ENCODE data around the gene DNAH11. TPM values are rescaled to one million over a fixed set of nuclear protein-coding genes. Genes with fewer than 3 reads are reported as not detected.

The DNAH11 gene
- total and polyA plus RNA-seq, 4 donors = 0.05 to 0.50 (median 0.11) TPM

GRCh38 chr7:21675255-21675654 is 132.4 kb downstream of the DNAH11 start:
- Histone ChIP-seq H3K4me1 (ENCODE audit: control insufficient read depth in 4 of 4, insufficient read depth in 4 of 4, low read length in 3 of 4) (no peaks in the 10 kb centered on the region), H3K27ac (ENCODE audit: low read depth in 1 of 2, low read length in 2 of 2) (no peak overlapping the region), H3K9ac (ENCODE audit: low read depth in 1 of 2, low read length in 2 of 2) (no peak overlapping the region), H3K27me3 (ENCODE audit: control insufficient read depth in 4 of 4, insufficient read depth in 4 of 4, low read length in 3 of 4) (no peaks in the 10 kb centered on the region), H3K36me3 (ENCODE audit: control insufficient read depth in 4 of 4, insufficient read depth in 3 of 4, low read depth in 1 of 4, low read length in 3 of 4) (no peaks in the 10 kb centered on the region), H3K4me3 (ENCODE audit: low read depth in 1 of 3, low read length in 3 of 3) (no peak overlapping the region), H3K9me3 (ENCODE audit: control insufficient read depth in 4 of 4, low read length in 3 of 4) (peaks cover 0 to 5% (median 1%) of the 10 kb centered on the region in 4 donors)
- TF ChIP-seq RAD21 (IDR thresholded peaks at IDR 0.05) (no peak), SP1 (IDR thresholded peaks at IDR 0.05) (no peak), YY1 (IDR thresholded peaks at IDR 0.05) (no peak), RXRA (IDR thresholded peaks at IDR 0.05) (no peak), FOXA2 (IDR thresholded peaks at IDR 0.05) (no peak), TAF1 (conservative IDR thresholded peaks at IDR 0.05) (no peak), MAX (IDR thresholded peaks at IDR 0.05) (no peak), ATF3 (IDR thresholded peaks at IDR 0.05) (no peak), GABPA (IDR thresholded peaks at IDR 0.05 in 1 of 2, conservative IDR thresholded peaks at IDR 0.05 in 1 of 2) (no peak), HNF4G (IDR thresholded peaks at IDR 0.05) (no peak), NR2F2 (IDR thresholded peaks at IDR 0.05) (no peak), ZBTB33 (IDR thresholded peaks at IDR 0.05) (no peak), CTCF (IDR thresholded peaks at IDR 0.05; ENCODE audit: low read depth, low read length, missing input control) (no peak), EGR1 (IDR thresholded peaks at IDR 0.05; ENCODE audit: low read depth in 2 of 2) (no peak), JUND (IDR thresholded peaks at IDR 0.05) (no peak), HNF4A (conservative IDR thresholded peaks at IDR 0.05) (no peak), FOXA1 (IDR thresholded peaks at IDR 0.05) (no peak)
- TF ChIP-seq, protein P1, sequence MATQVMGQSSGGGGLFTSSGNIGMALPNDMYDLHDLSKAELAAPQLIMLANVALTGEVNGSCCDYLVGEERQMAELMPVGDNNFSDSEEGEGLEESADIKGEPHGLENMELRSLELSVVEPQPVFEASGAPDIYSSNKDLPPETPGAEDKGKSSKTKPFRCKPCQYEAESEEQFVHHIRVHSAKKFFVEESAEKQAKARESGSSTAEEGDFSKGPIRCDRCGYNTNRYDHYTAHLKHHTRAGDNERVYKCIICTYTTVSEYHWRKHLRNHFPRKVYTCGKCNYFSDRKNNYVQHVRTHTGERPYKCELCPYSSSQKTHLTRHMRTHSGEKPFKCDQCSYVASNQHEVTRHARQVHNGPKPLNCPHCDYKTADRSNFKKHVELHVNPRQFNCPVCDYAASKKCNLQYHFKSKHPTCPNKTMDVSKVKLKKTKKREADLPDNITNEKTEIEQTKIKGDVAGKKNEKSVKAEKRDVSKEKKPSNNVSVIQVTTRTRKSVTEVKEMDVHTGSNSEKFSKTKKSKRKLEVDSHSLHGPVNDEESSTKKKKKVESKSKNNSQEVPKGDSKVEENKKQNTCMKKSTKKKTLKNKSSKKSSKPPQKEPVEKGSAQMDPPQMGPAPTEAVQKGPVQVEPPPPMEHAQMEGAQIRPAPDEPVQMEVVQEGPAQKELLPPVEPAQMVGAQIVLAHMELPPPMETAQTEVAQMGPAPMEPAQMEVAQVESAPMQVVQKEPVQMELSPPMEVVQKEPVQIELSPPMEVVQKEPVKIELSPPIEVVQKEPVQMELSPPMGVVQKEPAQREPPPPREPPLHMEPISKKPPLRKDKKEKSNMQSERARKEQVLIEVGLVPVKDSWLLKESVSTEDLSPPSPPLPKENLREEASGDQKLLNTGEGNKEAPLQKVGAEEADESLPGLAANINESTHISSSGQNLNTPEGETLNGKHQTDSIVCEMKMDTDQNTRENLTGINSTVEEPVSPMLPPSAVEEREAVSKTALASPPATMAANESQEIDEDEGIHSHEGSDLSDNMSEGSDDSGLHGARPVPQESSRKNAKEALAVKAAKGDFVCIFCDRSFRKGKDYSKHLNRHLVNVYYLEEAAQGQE (IDR thresholded peaks at IDR 0.05) = no peak
- DNase-seq (ENCODE audit: low spot score) = no peak
- 78% methylated on average over 3 of the region's 3 CpGs for WGBS

Measured in liver (tissue), 9 donors.